WERI-Rb-1 (cell line): ENCODE results near the gene GATB.
"Not testable (repeated sequence)": the region's sequence is repeated elsewhere in the genome, so short reads cannot be mapped to it uniquely, and the experiment has no call there.

Experiments
- DNase-seq: peaks from one replicate; pipeline ENCODE4 v3.0.0-alpha.2; 2020
- H3K27ac ChIP-seq: fragments of 250-450 bp; sonication (Bioruptor Pico); 2 replicates; pipeline ENCODE4 v1.5.1; 2020; ENCODE audit warnings: mild to moderate bottlenecking, moderate library complexity
- H3K27me3 ChIP-seq: fragments of 250-450 bp; sonication (Bioruptor Pico); 2 replicates; pipeline ENCODE4 v1.5.1; 2021; ENCODE audit warnings: mild to moderate bottlenecking, low read depth, moderate library complexity; ENCODE audit not compliant: insufficient read depth, severe bottlenecking
- H3K36me3 ChIP-seq: fragments of 250-450 bp; sonication (Bioruptor Pico); 2 replicates; pipeline ENCODE4 v1.5.1; 2020; ENCODE audit warnings: mild to moderate bottlenecking, moderate library complexity
- H3K4me3 ChIP-seq: 2 replicates; pipeline ENCODE4 v1.5.1; 2011; ENCODE audit warnings: low read depth, mild to moderate bottlenecking, control low read depth, low read length
- H3K9me3 ChIP-seq: fragments of 250-450 bp; sonication (Bioruptor Pico); 2 replicates; pipeline ENCODE4 v1.5.1; 2021; ENCODE audit warnings: mild to moderate bottlenecking, moderate library complexity; ENCODE audit not compliant: severe bottlenecking
- TF ChIP-seq, protein P1 (sequence below): IDR thresholded peaks from 2 replicates; pipeline ENCODE4 v1.5.1; 2011; ENCODE audit warnings: low read depth, mild to moderate bottlenecking, control low read depth, inconsistent platforms, low read length

GATB gene

GRCh38 chr4:151743128-151743854 is 17.5 kb downstream of the GATB start:
- no peaks in the 10 kb centered on the region for H3K27me3 ChIP-seq
- no peak overlapping the region for H3K27ac ChIP-seq
- TF ChIP-seq, protein P1, sequence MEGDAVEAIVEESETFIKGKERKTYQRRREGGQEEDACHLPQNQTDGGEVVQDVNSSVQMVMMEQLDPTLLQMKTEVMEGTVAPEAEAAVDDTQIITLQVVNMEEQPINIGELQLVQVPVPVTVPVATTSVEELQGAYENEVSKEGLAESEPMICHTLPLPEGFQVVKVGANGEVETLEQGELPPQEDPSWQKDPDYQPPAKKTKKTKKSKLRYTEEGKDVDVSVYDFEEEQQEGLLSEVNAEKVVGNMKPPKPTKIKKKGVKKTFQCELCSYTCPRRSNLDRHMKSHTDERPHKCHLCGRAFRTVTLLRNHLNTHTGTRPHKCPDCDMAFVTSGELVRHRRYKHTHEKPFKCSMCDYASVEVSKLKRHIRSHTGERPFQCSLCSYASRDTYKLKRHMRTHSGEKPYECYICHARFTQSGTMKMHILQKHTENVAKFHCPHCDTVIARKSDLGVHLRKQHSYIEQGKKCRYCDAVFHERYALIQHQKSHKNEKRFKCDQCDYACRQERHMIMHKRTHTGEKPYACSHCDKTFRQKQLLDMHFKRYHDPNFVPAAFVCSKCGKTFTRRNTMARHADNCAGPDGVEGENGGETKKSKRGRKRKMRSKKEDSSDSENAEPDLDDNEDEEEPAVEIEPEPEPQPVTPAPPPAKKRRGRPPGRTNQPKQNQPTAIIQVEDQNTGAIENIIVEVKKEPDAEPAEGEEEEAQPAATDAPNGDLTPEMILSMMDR = no peak
- H3K4me3 ChIP-seq = no peak overlapping the region
- no peaks in the 10 kb centered on the region for H3K9me3 ChIP-seq
- DNase-seq = no peak
- no peaks in the 10 kb centered on the region for H3K36me3 ChIP-seq

- no peaks in the 10 kb centered on the region for H3K27me3 ChIP-seq
- TF ChIP-seq, protein P1 = no peak
- H3K4me3 ChIP-seq = no peak overlapping the region
- H3K27ac ChIP-seq = no peak overlapping the region
- H3K9me3 ChIP-seq = no peaks in the 10 kb centered on the region
- H3K36me3 ChIP-seq = no peaks in the 10 kb centered on the region
- no peak for DNase-seq
Observed at GRCh38 chr4:151738720-151739517, 21.9 kb downstream of the GATB start.

GRCh38 chr4:151736852-151737251 is 24.0 kb downstream of the GATB start:
- not testable (repeated sequence) for DNase-seq, H3K27ac ChIP-seq, H3K4me3 ChIP-seq, H3K9me3 ChIP-seq, H3K36me3 ChIP-seq, H3K27me3 ChIP-seq

DNA sequence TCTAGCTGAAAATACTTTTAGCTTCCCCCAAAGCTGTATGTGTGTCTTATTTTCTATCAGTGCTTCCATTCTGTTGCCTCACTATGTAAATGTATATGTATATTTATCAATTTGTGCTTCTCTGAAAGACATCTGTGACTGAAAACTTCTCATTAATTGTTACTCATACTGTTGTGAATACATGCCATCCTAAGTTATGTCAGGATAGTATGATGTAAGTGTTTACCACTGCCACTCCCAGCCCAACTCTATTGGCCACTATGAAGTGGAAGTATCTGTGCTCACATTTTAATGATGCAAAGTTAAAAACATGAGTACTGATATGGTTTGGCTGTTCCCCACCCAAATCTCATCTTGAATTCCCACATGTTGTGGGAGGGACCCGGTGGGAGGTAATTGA is 24.4 kb downstream of the GATB start:
- H3K9me3 ChIP-seq = no peaks in the 10 kb centered on the region
- H3K27me3 ChIP-seq = no peaks in the 10 kb centered on the region
- H3K27ac ChIP-seq = no peak overlapping the region
- H3K36me3 ChIP-seq = no peaks in the 10 kb centered on the region
- H3K4me3 ChIP-seq = no peak overlapping the region
- TF ChIP-seq, protein P1 = no peak
- DNase-seq = no peak

DNA sequence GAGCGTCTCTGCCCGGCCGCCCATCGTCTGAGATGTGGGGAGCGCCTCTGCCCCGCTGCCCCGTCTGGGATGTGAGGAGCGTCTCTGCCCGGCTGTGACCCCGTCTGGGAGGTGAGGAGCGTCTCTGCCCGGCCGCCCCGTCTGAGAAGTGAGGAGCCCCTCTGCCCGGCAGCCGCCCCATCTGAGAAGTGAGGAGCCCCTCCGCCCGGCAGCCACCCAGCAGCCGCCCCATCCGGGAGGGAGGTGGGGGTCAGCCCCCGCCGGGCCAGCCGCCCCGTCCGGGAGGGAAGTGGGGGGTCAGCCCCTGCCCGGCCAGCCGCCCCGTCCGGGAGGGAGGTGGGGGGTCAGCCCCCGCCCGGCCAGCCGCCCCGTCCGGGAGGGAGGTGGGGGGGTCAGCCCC is 29.1 kb downstream of the GATB start:
- DNase-seq, H3K4me3 ChIP-seq, H3K27ac ChIP-seq, H3K36me3 ChIP-seq, H3K27me3 ChIP-seq, H3K9me3 ChIP-seq: not testable (repeated sequence)

DNA sequence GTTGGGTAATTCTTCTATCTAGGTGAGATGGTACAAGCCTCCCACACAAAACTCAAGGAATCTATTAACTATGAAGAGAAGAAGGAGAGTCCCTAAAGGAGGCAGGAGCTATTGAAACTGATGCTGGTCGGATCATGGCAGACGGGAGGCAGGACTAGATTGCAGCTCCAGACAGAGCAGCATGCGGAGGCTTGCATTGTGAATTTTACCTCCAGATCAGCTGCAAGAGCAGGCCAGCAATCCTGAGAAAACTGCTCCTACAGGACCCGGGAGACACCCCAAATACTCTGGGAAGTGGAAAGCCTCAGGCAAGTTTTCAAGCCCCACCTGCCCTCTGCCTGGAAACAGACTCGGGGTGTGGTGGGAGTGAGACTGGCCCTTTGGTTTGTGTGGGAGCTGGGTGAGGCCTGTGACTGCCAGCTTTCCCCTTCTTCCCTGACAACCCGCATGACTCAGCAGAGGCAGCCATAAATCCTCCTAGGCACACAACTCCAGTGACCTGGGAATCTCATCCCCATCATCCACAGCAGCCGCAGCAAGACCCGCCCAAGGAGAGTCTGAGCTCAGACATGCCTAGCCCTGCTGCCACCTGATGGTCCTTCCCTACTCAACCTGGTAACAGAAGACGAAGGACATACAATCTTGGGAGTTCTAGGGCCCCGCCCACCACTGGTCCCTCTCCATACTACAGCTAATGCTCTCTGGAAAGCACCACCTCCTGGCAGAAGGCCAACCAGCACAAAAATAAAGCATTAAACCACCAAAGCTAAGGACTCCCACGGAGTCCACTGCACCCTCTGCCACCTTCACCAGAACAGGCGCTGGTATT is 30.9 kb downstream of the GATB start:
- TF ChIP-seq, protein P1 = no peak
- no peak overlapping the region for H3K4me3 ChIP-seq
- DNase-seq = peak; percentile 58
- H3K9me3 ChIP-seq = no peaks in the 10 kb centered on the region
- H3K27me3 ChIP-seq = no peaks in the 10 kb centered on the region
- no peaks in the 10 kb centered on the region for H3K36me3 ChIP-seq
- H3K27ac ChIP-seq = no peak overlapping the region
